ENCODE data around the gene CSTPP1.
"Not testable (repeated sequence)": the region's sequence is repeated elsewhere in the genome, so short reads cannot be mapped to it uniquely, and the experiment has no call there.

Gene CSTPP1

GRCh38 chr11:47071791-47072261, 135.3 kb downstream of the CSTPP1 start:
- DNase-seq (ENCODE audit: insufficient read length, low spot score) (no peak), FAIRE-seq (no peak)
- no peak for TF ChIP-seq POLR2A (IDR thresholded peaks at IDR 0.05; ENCODE audit: low read depth, low read length)

DNA sequence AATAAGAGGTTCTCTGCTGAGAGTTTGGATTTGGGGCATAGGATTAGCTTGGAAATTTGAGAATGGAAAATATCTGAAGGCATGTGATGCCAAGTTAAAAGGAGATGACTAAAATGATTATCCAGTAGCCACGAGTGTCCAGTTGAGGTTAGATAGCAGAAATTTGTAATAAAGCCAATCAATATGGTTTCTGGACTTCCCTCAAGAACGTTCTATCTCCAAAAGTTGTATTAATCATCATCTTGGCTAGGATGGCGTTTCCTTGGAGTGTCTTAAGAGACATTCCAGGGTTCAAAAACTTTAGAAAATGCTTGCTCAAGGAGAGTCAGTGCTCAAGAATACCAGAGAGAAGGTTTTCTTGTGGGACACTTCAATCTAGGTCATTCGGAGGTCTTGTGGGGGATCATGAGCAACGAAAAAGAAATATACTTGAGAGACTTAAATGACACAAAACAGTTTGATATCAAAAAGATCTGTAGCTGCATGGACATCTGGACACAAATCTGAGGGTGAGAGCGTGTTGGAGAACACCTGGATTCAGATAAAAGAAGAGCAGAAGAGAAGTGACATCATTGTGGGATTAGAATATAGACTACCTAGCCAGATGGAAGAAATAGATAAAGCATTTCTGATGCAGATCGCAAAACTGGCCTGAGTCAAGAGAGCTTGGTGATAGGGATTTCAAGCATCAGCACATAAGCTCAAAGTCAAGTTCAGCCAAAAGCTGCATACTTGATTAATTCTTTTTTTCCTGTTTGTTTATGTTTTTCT, 142.4 kb downstream of the CSTPP1 start:
- no peak for DNase-seq (ENCODE audit: insufficient read length, low spot score)
- FAIRE-seq: no peak
- TF ChIP-seq POLR2A (IDR thresholded peaks at IDR 0.05; ENCODE audit: low read depth, low read length): no peak

DNA sequence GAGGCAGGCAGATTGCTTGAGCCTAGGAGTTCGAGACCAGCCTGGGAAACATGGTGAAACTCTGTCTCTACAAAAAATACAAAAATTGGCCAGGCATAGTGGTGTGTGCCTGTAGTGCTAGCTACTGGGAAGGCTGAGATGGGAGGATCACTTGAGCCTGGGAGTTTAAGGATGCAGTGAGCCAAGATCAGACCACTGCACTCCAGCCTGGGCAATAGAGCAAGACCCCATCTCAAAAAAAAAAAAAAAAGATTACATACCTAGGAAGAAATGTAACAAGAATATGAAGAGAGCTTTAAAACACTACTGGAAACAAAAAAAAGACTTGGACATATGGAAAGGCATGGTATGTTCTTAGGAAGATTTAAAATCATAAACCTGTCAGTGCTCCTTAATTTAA, 144.2 kb downstream of the CSTPP1 start:
- not testable (repeated sequence) for FAIRE-seq; DNase-seq (ENCODE audit: insufficient read length, low spot score)

- DNase-seq (ENCODE audit: insufficient read length, low spot score) (no peak), FAIRE-seq (peak; percentile 96)
- no peak for TF ChIP-seq POLR2A (IDR thresholded peaks at IDR 0.05; ENCODE audit: low read depth, low read length)
Measured at GRCh38 chr11:47083913-47084312, 147.4 kb downstream of the CSTPP1 start.

DNA sequence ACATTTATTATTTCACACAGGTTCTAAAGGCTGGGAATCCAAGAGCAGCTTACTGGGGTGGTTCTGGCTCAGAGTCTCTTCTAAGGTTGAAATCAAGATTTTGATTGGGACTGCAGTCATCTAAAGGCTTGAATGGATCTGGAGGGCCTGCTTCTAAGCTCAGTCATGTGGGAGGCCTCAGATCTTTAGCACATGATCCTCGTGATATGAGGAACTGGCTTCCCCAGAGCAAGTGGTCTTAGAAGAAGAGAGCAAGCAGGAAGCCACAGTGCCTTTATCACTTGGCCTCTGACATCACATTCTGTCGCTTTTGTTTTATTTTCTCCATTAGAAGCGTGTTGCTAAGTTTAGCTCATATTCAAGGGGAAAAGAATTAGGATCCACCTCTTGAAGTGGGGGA, 151.2 kb downstream of the CSTPP1 start:
- no peak for DNase-seq (ENCODE audit: insufficient read length, low spot score)
- no peak for TF ChIP-seq POLR2A (IDR thresholded peaks at IDR 0.05; ENCODE audit: low read depth, low read length)
- FAIRE-seq: no peak

DNA sequence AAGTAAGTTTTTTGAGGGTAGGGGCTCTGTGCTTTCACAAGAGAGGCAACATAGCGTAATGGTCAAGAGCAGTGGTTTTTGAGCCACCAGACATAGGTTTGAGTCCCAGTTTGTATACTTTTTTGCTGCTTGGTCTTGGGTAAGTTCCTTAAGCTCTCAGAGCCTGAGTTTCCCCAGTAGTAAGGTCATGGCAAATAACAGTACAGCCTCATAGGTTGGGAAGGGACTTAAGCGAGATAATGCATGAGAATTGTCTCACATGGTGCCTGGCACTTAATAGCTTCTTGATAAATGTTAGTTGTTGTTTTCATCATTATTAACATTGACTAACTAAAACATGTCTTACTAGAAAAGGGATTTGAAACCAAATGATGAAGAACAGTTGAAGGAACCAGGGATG, 157.0 kb downstream of the CSTPP1 start:
- FAIRE-seq: peak; percentile 79
- DNase-seq (ENCODE audit: insufficient read length, low spot score): no peak
- no peak for TF ChIP-seq POLR2A (IDR thresholded peaks at IDR 0.05; ENCODE audit: low read depth, low read length)

DNA sequence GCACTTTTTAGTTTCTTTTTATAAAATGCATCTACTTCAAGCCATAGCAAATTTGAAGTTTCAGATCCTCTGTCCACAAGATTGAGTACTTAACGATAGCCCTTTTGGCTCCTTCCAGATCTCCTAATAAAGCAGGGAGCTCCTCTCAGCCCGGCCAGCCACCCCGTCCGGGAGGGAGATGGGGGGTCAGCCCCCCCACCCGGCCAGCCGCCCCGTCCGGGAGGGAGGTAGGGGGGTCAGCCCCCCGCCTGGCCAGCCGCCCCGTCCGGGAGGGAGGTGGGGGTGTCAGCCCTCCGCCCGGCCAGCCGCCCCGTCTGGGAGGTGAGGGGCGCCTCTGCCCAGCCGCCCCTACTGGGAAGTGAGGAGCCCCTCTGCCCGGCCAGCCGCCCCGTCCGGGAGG, 160.3 kb downstream of the CSTPP1 start:
- DNase-seq (ENCODE audit: insufficient read length, low spot score); FAIRE-seq: not testable (repeated sequence)

DNA sequence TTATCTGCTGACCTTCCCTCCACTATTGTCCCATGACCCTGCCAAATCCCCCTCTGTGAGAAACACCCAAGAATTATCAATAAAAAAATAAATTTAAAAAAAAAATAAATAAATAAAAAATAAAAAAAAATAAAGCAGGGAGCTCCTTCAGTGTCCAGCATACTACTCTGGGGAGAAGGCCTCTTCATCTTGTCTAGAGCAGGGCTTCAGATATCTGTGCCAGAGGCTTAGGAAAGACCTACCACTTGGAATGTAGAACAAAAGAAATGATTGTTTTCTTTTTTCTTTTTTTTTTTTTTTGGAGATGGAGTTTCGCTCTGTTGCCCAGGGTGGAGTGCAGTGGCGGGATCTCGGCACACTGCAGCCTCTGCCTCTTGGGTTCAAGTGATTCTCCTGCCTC, 161.7 kb downstream of the CSTPP1 start:
- DNase-seq (ENCODE audit: insufficient read length, low spot score); FAIRE-seq: not testable (repeated sequence)

GRCh38 chr11:47099214-47099917, 162.8 kb downstream of the CSTPP1 start:
- FAIRE-seq (peak; percentile 91), DNase-seq (ENCODE audit: insufficient read length, low spot score) (no peak)

DNA sequence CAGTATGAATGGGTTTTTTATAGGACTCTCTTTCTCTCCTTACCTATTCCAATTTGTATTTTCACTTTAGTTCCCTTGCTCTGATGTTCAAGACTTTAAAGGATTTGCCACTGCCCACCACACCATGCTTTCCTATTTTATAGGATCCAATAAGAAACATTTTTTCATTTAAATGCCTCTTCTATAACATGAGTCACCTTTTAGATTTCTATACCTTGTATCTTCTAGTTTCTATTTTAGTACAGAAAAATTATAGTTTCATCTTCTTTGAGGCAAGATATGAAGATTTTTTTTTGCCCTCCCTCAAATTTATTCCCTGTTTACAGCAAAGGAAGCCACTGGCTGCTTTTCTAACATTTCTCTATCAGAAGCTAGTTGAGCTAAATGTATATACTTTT, 163.4 kb downstream of the CSTPP1 start:
- DNase-seq (ENCODE audit: insufficient read length, low spot score) (no peak), FAIRE-seq (no peak)
- no peak for TF ChIP-seq POLR2A (IDR thresholded peaks at IDR 0.05; ENCODE audit: low read depth, low read length)

More at GRCh38 chr11:47099214-47099917, 162.8 kb downstream of the CSTPP1 start:
- no peak for TF ChIP-seq POLR2A (IDR thresholded peaks at IDR 0.05; ENCODE audit: low read depth, low read length)

GRCh38 chr11:47101406-47101805, 164.8 kb downstream of the CSTPP1 start:
- no peak for TF ChIP-seq POLR2A (IDR thresholded peaks at IDR 0.05; ENCODE audit: low read depth, low read length)
- FAIRE-seq (no peak), DNase-seq (ENCODE audit: insufficient read length, low spot score) (no peak)

- no peak for DNase-seq (ENCODE audit: insufficient read length, low spot score)
- no peak for TF ChIP-seq POLR2A (IDR thresholded peaks at IDR 0.05; ENCODE audit: low read depth, low read length)
- no peak for FAIRE-seq
Measured at GRCh38 chr11:47104261-47104950, 167.8 kb downstream of the CSTPP1 start.

DNA sequence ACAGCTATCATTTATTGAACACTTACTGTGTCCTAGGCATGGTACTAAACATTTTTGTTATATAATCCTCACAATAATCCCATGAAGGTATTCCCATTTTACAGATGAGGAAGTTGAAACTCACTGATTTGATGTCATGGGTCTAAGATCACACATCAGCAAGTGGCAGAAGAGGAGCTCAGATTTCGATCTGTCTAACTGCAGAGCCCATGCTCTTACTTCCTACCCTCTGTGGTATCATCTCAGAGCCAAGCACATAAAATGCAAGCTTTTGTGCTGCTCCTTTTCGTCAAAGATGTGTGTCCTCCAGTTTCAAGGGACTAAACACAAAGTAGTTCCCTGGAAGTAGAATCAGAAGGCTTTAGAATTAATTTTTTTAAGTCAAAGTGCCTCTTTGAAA, 169.0 kb downstream of the CSTPP1 start:
- no peak for FAIRE-seq
- no peak for DNase-seq (ENCODE audit: insufficient read length, low spot score)
- no peak for TF ChIP-seq POLR2A (IDR thresholded peaks at IDR 0.05; ENCODE audit: low read depth, low read length)

DNA sequence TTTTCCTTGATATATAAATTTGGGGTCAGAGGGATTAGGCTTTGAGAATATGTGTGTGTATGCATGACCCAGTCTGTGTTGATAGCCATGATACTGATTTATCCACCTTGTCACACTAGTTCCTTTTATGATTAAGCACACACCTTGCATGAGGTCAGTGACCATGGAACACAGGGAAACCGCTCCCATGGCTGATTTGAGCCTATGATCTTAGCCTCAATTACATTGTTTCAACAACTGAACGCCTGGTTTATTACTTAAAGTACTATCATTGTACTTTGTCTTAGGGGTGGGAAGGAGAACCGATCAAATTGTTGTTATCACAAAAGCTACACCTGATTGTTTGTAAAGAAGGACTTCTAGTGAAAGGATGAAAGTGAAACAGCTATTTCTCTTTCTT, 169.4 kb downstream of the CSTPP1 start:
- DNase-seq (ENCODE audit: insufficient read length, low spot score) (no peak), FAIRE-seq (no peak)
- TF ChIP-seq POLR2A (IDR thresholded peaks at IDR 0.05; ENCODE audit: low read depth, low read length): no peak
